Jurkat, Clone E6-1 (cell line): ENCODE measurements around the gene PPP6R1. TPM values are rescaled to one million over a fixed set of nuclear protein-coding genes. Genes with fewer than 3 reads are reported as not detected.

Source experiments
- DNase-seq: peaks from one replicate; pipeline ENCODE4 v3.0.0-alpha.2; 2011; ENCODE audit warnings: low read depth, low spot score
- H3K4me3 ChIP-seq: 2 replicates; pipeline ENCODE4 v1.5.1; 2011; ENCODE audit warnings: mild to moderate bottlenecking, low read length, control low read depth, moderate library complexity
- polyA plus RNA-seq: library from polyadenylated mRNA; unstranded; fragments of >200 nt; gene quantifications from one replicate; pipeline ENCODE4 v1.2.1, GENCODE V29; 2012; ENCODE audit warnings: missing spikeins; ENCODE audit not compliant: insufficient read length, insufficient read depth

Gene PPP6R1, protein sequence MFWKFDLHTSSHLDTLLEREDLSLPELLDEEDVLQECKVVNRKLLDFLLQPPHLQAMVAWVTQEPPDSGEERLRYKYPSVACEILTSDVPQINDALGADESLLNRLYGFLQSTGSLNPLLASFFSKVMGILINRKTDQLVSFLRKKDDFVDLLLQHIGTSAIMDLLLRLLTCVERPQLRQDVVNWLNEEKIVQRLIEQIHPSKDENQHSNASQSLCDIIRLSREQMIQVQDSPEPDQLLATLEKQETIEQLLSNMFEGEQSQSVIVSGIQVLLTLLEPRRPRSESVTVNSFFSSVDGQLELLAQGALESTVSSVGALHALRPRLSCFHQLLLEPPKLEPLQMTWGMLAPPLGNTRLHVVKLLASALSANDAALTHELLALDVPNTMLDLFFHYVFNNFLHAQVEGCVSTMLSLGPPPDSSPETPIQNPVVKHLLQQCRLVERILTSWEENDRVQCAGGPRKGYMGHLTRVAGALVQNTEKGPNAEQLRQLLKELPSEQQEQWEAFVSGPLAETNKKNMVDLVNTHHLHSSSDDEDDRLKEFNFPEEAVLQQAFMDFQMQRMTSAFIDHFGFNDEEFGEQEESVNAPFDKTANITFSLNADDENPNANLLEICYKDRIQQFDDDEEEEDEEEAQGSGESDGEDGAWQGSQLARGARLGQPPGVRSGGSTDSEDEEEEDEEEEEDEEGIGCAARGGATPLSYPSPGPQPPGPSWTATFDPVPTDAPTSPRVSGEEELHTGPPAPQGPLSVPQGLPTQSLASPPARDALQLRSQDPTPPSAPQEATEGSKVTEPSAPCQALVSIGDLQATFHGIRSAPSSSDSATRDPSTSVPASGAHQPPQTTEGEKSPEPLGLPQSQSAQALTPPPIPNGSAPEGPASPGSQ
- polyA plus RNA-seq = 249 TPM

DNA sequence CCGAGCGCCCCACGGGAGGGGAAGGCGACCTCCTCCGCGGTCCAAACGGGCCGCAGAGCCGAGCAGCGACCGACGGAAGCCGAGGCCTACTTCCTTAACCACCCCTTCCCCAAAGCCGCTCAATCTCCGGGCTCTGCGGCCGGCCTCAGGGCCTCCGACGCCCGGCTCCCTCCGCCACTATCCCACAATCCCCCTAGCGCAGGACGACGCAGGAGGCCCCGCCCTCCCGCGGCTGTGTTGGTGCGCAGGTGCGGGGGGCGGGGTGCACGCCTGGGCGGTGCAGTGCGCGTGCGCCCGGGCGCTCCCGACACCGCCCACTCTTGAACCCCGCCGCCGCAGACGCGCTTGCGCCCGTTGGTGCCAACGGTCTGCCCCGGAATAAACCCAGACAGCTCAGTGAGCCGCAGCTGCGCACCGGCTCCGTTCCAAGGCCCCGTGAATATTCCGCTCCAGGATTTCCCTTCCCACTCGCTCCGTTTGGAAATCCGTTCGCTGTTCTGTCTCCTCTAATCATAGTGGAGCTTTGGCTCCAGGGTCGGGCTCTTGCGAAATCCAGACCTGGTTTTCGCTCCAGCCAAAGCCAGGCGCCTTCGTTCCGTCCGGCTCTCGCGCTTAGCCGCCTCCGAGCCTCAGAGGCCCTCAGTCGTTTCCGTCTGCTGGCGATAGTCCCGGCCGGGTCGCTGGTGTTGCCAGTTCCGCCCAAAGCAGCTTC is at the start of gene PPP6R1:
Gene PPP6R1, minus strand, starts transcription at position 190 of the 712 bp plus-strand sequence. CDS start 11,914 bp downstream, outside the sequence.
- peak; percentile 100 for DNase-seq
- H3K4me3 ChIP-seq = peak within 1 kb of the TSS; percentile 91

- DNase-seq = no peak
- no peak overlapping the region for H3K4me3 ChIP-seq
Measured at GRCh38 chr19:55308281-55308680, 49.5 kb upstream of the PPP6R1 start.

- H3K4me3 ChIP-seq = no peak overlapping the region
- no peak for DNase-seq
Measured at GRCh38 chr19:55306712-55307111, 47.9 kb upstream of the PPP6R1 start.

GRCh38 chr19:55305983-55306562 is 47.3 kb upstream of the PPP6R1 start:
- no peak for DNase-seq

DNA sequence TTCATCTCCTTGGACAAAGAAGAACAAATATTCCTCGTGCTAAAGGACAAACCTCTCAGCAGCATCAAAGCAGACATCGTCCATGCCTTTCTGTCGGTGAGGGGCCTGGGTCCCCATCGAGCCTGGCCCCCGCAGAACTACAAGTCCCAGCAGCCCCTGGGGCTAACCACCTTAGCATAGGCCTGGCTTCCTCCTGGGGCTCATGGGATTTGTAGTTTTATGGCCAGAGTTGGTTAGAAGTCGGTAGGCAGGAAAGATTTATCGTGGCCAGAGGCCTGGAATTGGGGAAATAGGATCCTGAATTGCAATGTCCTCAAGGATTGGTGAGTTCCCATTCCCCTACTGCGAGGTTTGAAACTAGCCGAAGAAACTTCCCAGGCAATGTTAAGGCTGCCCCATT is 46.7 kb upstream of the PPP6R1 start:
- H3K4me3 ChIP-seq = no peak overlapping the region
- peak; percentile 34 for DNase-seq

More at GRCh38 chr19:55305983-55306562, 47.3 kb upstream of the PPP6R1 start:
- H3K4me3 ChIP-seq = no peak overlapping the region

- no peak overlapping the region for H3K4me3 ChIP-seq
- DNase-seq = no peak
Measured at GRCh38 chr19:55304980-55305379, 46.2 kb upstream of the PPP6R1 start.

DNA sequence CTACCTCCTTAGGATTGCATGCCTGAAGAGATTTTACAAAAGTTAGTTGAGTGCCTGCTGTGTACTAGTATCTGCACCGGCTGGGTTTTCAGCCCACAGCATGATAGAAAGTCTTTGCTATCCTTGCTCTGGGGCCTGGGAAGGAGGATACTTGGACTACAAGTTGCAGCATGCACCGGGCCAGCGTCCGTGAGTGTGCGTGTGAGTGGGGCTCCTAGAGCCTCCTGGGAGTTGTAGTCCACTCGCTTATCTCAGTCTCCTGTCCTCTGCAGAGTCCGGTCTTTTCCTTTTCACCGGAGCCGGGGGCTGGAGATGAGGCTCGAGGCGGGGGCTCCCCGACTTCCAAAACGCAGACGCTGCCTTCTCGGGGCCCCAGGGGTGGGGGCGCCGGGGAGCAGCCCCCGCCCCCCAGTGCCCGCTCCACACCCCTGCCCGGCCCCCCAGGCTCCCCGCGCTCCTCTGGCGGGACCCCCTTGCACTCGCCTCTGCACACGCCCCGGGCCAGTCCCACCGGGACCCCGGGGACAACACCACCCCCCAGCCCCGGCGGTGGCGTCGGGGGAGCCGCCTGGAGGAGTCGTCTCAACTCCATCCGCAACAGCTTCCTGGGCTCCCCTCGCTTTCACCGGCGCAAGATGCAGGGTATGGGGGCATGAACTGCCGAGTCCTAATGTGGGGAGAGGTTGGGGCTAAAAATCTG is 45.6 kb upstream of the PPP6R1 start:
- H3K4me3 ChIP-seq = no peak overlapping the region
- no peak for DNase-seq

- H3K4me3 ChIP-seq = no peak overlapping the region
- DNase-seq = no peak
Measured at GRCh38 chr19:55303477-55303876, 44.7 kb upstream of the PPP6R1 start.

- peak overlapping the region; percentile 44 for H3K4me3 ChIP-seq
- DNase-seq = no peak
Measured at GRCh38 chr19:55302318-55302703, 43.5 kb upstream of the PPP6R1 start.

DNA sequence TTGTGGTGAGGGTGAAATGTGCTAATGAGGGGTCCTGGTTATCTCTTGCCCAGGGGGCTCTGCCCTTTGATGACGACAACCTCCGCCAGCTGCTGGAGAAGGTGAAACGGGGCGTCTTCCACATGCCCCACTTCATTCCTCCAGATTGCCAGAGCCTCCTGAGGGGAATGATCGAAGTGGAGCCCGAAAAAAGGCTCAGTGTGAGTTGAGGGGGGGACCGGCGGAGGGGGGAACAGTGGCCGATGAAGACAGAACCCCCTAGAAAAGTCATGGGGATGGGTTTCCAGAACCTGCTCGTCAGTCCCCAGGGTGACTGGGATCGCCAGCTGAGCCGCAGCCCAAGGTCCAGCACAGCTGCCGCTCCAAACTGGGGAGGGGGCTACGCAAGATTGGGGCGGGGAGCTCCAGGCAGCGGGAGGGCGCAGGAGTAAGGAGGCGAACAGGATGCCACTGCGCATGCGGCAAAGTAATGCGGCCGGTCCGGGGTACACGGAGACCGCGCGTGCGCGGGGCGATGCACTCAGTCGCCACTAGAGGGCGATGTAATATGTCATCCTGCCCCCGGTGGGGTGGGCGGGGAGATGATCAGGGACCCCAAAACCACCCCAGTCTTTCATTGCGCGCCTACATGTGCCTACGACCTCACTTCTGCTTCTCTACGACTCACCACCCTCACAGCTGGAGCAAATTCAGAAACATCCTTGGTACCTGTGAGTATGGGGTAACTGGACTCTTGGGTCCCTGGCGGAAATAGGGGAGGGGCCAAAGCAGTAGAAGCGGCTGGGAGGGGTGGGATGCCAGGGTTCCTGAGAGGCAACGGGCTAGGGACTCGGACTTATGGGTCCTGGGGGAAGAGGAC is 42.9 kb upstream of the PPP6R1 start:
- DNase-seq = peak; percentile 80
- H3K4me3 ChIP-seq = peak overlapping the region; percentile 44

DNA sequence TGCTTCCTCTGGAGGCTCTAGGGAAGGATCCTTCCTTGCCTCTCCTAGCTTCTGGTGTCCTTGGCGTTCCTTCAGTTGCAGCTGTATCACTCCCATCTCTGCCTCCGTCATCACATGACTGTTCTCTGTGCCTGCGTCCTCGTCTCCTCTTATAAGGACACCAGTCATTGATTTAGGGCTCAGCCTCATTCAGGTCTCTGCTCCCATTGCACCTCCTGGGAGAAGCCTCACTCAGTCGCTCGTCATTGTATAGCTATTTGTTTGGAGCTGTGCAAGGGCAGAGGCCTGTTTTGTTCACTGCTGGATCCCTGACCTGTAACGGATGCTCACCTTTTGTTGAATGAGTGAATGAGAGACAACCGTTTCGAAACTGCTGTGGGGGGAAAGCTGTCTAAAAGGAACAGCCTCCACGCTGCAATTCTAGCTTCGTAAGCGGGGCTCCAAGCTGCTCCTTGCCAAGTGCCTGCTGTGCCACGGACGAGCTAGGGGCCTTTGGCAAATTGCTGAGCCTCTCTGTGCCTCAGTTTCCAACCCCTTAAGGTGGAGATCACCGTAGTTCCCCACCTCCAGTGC is 42.2 kb upstream of the PPP6R1 start:
- no peak for DNase-seq
- no peak overlapping the region for H3K4me3 ChIP-seq

GRCh38 chr19:55299991-55300390 is 41.2 kb upstream of the PPP6R1 start:
- DNase-seq = no peak
- no peak overlapping the region for H3K4me3 ChIP-seq

- no peak overlapping the region for H3K4me3 ChIP-seq
Measured at GRCh38 chr19:55297267-55297666, 38.5 kb upstream of the PPP6R1 start.

DNA sequence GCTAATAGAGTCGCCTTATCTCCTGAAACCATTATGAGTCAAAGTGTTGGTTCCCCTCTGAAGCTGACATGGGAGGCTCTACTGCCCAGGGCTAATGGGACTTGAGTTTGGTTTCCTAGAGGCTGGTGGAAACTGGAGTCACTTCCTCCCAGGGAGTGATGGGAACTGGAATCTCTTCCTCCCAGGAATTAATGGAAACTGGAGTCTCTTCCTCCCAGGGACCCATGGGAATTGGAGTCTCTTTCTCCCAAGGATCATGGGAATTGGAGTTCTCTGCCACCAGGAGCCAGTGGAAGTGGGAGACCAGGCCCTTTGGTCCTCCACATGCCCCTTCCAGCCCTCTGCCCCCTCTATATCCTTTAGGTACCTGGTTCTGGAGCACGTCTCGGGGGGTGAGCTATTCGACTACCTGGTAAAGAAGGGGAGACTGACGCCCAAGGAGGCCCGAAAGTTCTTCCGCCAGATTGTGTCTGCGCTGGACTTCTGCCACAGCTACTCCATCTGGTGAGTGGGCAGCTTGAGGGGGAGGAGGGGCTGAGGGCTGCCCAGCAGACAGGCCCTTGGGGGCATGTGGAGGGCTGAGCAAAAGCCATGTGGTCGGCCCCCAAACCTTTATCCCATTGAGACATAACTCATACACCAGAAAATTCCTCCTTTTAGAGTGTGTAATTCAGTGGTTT is 30.4 kb upstream of the PPP6R1 start:
- DNase-seq = no peak
- no peak overlapping the region for H3K4me3 ChIP-seq

More at GRCh38 chr19:55297267-55297666, 38.5 kb upstream of the PPP6R1 start:
- no peak for DNase-seq

- DNase-seq = no peak
- H3K4me3 ChIP-seq = no peak overlapping the region
Measured at GRCh38 chr19:55287361-55288079, 28.7 kb upstream of the PPP6R1 start.

- no peak overlapping the region for H3K4me3 ChIP-seq
Measured at GRCh38 chr19:55285229-55285890, 26.5 kb upstream of the PPP6R1 start.

More at GRCh38 chr19:55285229-55285890, 26.5 kb upstream of the PPP6R1 start:
- DNase-seq = no peak
